Muscle of leg (tissue), 11 donors: ENCODE measurements around the gene SLC9A4. TPM values are rescaled to one million over a fixed set of nuclear protein-coding genes. Genes with fewer than 3 reads are reported as not detected.

Source experiments
- DNase-seq: peaks from one replicate; pipeline ENCODE4 v3.0.0; 2013
- H3K27ac ChIP-seq: one replicate; pipeline ENCODE4 v1.5.1; 2013; ENCODE audit warnings: mild to moderate bottlenecking, low read length, control low read depth
- H3K27me3 ChIP-seq: one replicate; pipeline ENCODE4 v1.6.1; 2013; ENCODE audit warnings: low read length; ENCODE audit not compliant: control insufficient read depth, insufficient read depth
- H3K36me3 ChIP-seq: one replicate; pipeline ENCODE4 v1.6.1; 2013; ENCODE audit warnings: low read length; ENCODE audit not compliant: control insufficient read depth, insufficient read depth
- H3K4me1 ChIP-seq: one replicate; pipeline ENCODE4 v1.6.1; 2013; ENCODE audit warnings: low read length; ENCODE audit not compliant: control insufficient read depth, insufficient read depth
- H3K4me3 ChIP-seq: one replicate; pipeline ENCODE4 v1.5.1; 2013; ENCODE audit warnings: low read length, control low read depth
- H3K9me3 ChIP-seq: replicated peaks from 2 replicates; pipeline ENCODE4 v1.6.1; 2013; ENCODE audit warnings: low read depth, low read length; ENCODE audit not compliant: control insufficient read depth
- WGBS: methylation state at CpG from one replicate; pipeline ENCODE4 v1.1.5; 2013; ENCODE audit warnings: missing lambda C conversion rate; ENCODE audit not compliant: insufficient coverage; 5-methylcytosine and 5-hydroxymethylcytosine counted together
- polyA plus RNA-seq, 8 donors: library from polyadenylated mRNA; unstranded; fragments of 120-200 nt; gene quantifications; one replicate each; pipeline versions ENCODE4 v1.2.1 to v1.2.3, GENCODE V29; 2013; ENCODE audit warnings: inconsistent platforms in 1 of 8, low replicate concordance in 1 of 8; ENCODE audit not compliant: insufficient read length in 8 of 8, insufficient read depth in 1 of 8
- total RNA-seq: library from RNA; stranded (reverse); fragments of 120-200 nt; gene quantifications from one replicate; pipeline ENCODE4 v1.2.4, GENCODE V29; 2013

The SLC9A4 gene
- total and polyA plus RNA-seq, 9 donors: 0.02 to 0.16 (median 0.04) TPM; not detected in 6

GRCh38 chr2:102578376-102578775 is 105.3 kb downstream of the SLC9A4 start:
- no peak for DNase-seq
- no CpG with 5 or more reads among the region's 2 CpGs for WGBS
- H3K4me3 ChIP-seq: no peak overlapping the region
- H3K4me1 ChIP-seq: no peaks in the 10 kb centered on the region
- no peak overlapping the region for H3K27ac ChIP-seq
- H3K9me3 ChIP-seq: peaks cover 2% of the 10 kb centered on the region
- H3K36me3 ChIP-seq: no peaks in the 10 kb centered on the region
- no peaks in the 10 kb centered on the region for H3K27me3 ChIP-seq

GRCh38 chr2:102581911-102582310 is 108.9 kb downstream of the SLC9A4 start:
- no peak for DNase-seq
- Histone ChIP-seq H3K27me3 (no peaks in the 10 kb centered on the region), H3K27ac (no peak overlapping the region), H3K36me3 (no peaks in the 10 kb centered on the region), H3K9me3 (peaks cover 2% of the 10 kb centered on the region), H3K4me1 (no peaks in the 10 kb centered on the region), H3K4me3 (no peak overlapping the region)

GRCh38 chr2:102582845-102583244 is 109.8 kb downstream of the SLC9A4 start:
- Histone ChIP-seq H3K4me3 (no peak overlapping the region), H3K27me3 (no peaks in the 10 kb centered on the region), H3K27ac (no peak overlapping the region), H3K36me3 (no peaks in the 10 kb centered on the region), H3K9me3 (peaks cover 2% of the 10 kb centered on the region), H3K4me1 (no peaks in the 10 kb centered on the region)
- no peak for DNase-seq
- no CpG with 5 or more reads among the region's 2 CpGs for WGBS

Other genes with a start within 250 kb of the SLC9A4 start
- gene IL1RL1, start 161.7 kb upstream of the SLC9A4 start, total RNA-seq: 0.31 TPM
- gene IL1RL1, start 161.7 kb upstream of the SLC9A4 start, polyA plus RNA-seq: under 1 TPM; 0.05 to 0.34 (median 0.20) TPM
- gene IL18R1, start 117.4 kb upstream of the SLC9A4 start, total RNA-seq: 0.98 TPM
- 1 to 10 TPM in 2 of 8 donors, under 1 TPM in 6; 0.30 to 1.1 (median 0.50) TPM for gene IL18R1, start 117.4 kb upstream of the SLC9A4 start, polyA plus RNA-seq
- 0.35 TPM for gene IL18RAP, start 50.1 kb upstream of the SLC9A4 start, total RNA-seq
- gene IL18RAP, start 50.1 kb upstream of the SLC9A4 start, polyA plus RNA-seq: under 1 TPM; 0.14 to 0.39 (median 0.25) TPM
- gene SLC9A2, start 146.3 kb downstream of the SLC9A4 start, total RNA-seq: 2.7 TPM
- 1 to 10 TPM in 5 of 8 donors, under 1 TPM in 3; 0.34 to 2.9 (median 1.1) TPM for gene SLC9A2, start 146.3 kb downstream of the SLC9A4 start, polyA plus RNA-seq